ENCODE results near the gene CHEK1. TPM values are rescaled to one million over a fixed set of nuclear protein-coding genes. Genes with fewer than 3 reads are reported as not detected.

CHEK1 gene
- polyA plus RNA-seq, 1 donor (not counting 4 experiments of a cell fraction or from before 2014, with no cell fraction given), result 38.2 TPM

- Histone ChIP-seq H4K20me1 (ENCODE audit: control insufficient read depth, extremely low read depth, insufficient read depth, low read length) (no peaks in the 10 kb centered on the region), H3K9me3 (ENCODE audit: control insufficient read depth, low read depth, low read length) (no peaks in the 10 kb centered on the region), H2AFZ (ENCODE audit: control insufficient read depth, low read length) (no peak overlapping the region), H3K79me2 (ENCODE audit: control insufficient read depth, insufficient read depth, low read length) (no peaks in the 10 kb centered on the region), H3K27ac (ENCODE audit: control insufficient read depth, insufficient read depth, low read length) (no peak overlapping the region), H3K4me3 (ENCODE audit: control insufficient read depth in 2 of 3, extremely low read depth in 1 of 3, insufficient read depth in 2 of 3, low read depth in 1 of 3, low read length in 3 of 3) (no peak overlapping the region), H3K36me3 (ENCODE audit: control insufficient read depth in 2 of 2, extremely low read depth in 1 of 2, insufficient read depth in 2 of 2, low read length in 2 of 2) (peaks cover 14 to 21% of the 10 kb centered on the region in 2 experiments), H3K27me3 (ENCODE audit: control insufficient read depth, extremely low read depth, insufficient read depth, low read length) (no peaks in the 10 kb centered on the region), H3K4me1 (ENCODE audit: control insufficient read depth, extremely low read depth, insufficient read depth, low read length) (peaks cover 3% of the 10 kb centered on the region), H3K4me2 (ENCODE audit: control insufficient read depth, extremely low read depth, insufficient read depth, low read depth, low read length) (no peak overlapping the region), H3K9ac (ENCODE audit: control insufficient read depth, extremely low read depth, insufficient read depth, low read length) (no peak overlapping the region), H3K9me1 (ENCODE audit: control insufficient read depth, extremely low read depth, insufficient read depth, low read length) (no peaks in the 10 kb centered on the region)
- no peak for DNase-seq (ENCODE audit: low read depth, low spot score)
- FAIRE-seq, result no peak
- TF ChIP-seq EZH2 (IDR thresholded peaks at IDR 0.05; ENCODE audit: low read length) (no peak), CTCF (optimal IDR thresholded peaks at IDR 0.05 in 1 of 3, IDR thresholded peaks at IDR 0.05 in 1 of 3, conservative IDR thresholded peaks at IDR 0.05 in 1 of 3; ENCODE audit: extremely low read depth in 1 of 3, insufficient read depth in 2 of 3, low read length in 3 of 3) (no peak)
- dilution Hi-C loops (cut with MboI; ENCODE audit: extremely low pct_ligation_motif_present, low sequenced_read_pairs), result no loop called here
Measured at GRCh38 chr11:125583496-125583895, 41.5 kb upstream of the CHEK1 start.

- no peaks in the 10 kb centered on the region for H3K27me3 ChIP-seq (ENCODE audit: control insufficient read depth, extremely low read depth, insufficient read depth, low read length)
- H3K4me1 ChIP-seq (ENCODE audit: control insufficient read depth, extremely low read depth, insufficient read depth, low read length), result peaks cover 8% of the 10 kb centered on the region
- no peak for DNase-seq (ENCODE audit: low read depth, low spot score)
- no peaks in the 10 kb centered on the region for H3K9me3 ChIP-seq (ENCODE audit: control insufficient read depth, low read depth, low read length)
- H3K9me1 ChIP-seq (ENCODE audit: control insufficient read depth, extremely low read depth, insufficient read depth, low read length), result no peaks in the 10 kb centered on the region
- dilution Hi-C loops (cut with MboI; ENCODE audit: extremely low pct_ligation_motif_present, low sequenced_read_pairs), result no loop called here
- no peak overlapping the region for H3K9ac ChIP-seq (ENCODE audit: control insufficient read depth, extremely low read depth, insufficient read depth, low read length)
- no peak overlapping the region for H2AFZ ChIP-seq (ENCODE audit: control insufficient read depth, low read length)
- no peaks in the 10 kb centered on the region for H4K20me1 ChIP-seq (ENCODE audit: control insufficient read depth, extremely low read depth, insufficient read depth, low read length)
- no peaks in the 10 kb centered on the region for H3K79me2 ChIP-seq (ENCODE audit: control insufficient read depth, insufficient read depth, low read length)
- FAIRE-seq, result no peak
- H3K27ac ChIP-seq (ENCODE audit: control insufficient read depth, insufficient read depth, low read length), result no peak overlapping the region
- TF ChIP-seq CTCF (optimal IDR thresholded peaks at IDR 0.05 in 1 of 3, IDR thresholded peaks at IDR 0.05 in 1 of 3, conservative IDR thresholded peaks at IDR 0.05 in 1 of 3; ENCODE audit: extremely low read depth in 1 of 3, insufficient read depth in 2 of 3, low read length in 3 of 3), result no peak
- no peak for TF ChIP-seq EZH2 (IDR thresholded peaks at IDR 0.05; ENCODE audit: low read length)
- no peak overlapping the region for H3K4me3 ChIP-seq (ENCODE audit: control insufficient read depth in 2 of 3, extremely low read depth in 1 of 3, insufficient read depth in 2 of 3, low read depth in 1 of 3, low read length in 3 of 3)
- peaks cover 7 to 11% of the 10 kb centered on the region in 2 experiments for H3K36me3 ChIP-seq (ENCODE audit: control insufficient read depth in 2 of 2, extremely low read depth in 1 of 2, insufficient read depth in 2 of 2, low read length in 2 of 2)
- no peak overlapping the region for H3K4me2 ChIP-seq (ENCODE audit: control insufficient read depth, extremely low read depth, insufficient read depth, low read depth, low read length)
Measured at GRCh38 chr11:125585487-125585886, 39.5 kb upstream of the CHEK1 start.

Measured in keratinocyte (primary cell).